Suppressor macrophage treated with lipopolysaccharide for 1 hour (primary cell): Measurements from ENCODE around the gene GABARAP.
A peak's percentile ranks its signal among the peaks of the same experiment; 100 is the strongest.

Experiments used
- DNase-seq, 3 donors: peaks; one replicate each; pipeline ENCODE4 v3.0.0-alpha.2; 2020 to 2022

The GABARAP gene

GRCh38 chr17:7239091-7240027 is 2.9 kb downstream of the GABARAP start, which contains the start of gene PHF23:
PHF23 (minus strand) TSS chr17:7239457; CDS start chr17:7239279, 178 bp downstream.
- DNase-seq: peak; percentile 99 to 100 (median 100)

- DNase-seq: peak in 1 of 3 donors; percentile 54
Measured at GRCh38 chr17:7238420-7239090, 3.7 kb downstream of the GABARAP start.

GRCh38 chr17:7237761-7238419 is 4.4 kb downstream of the GABARAP start:
- peak; percentile 61 to 89 (median 79) for DNase-seq

GRCh38 chr17:7237266-7237760 is 4.9 kb downstream of the GABARAP start:
- DNase-seq: no peak

- no peak for DNase-seq
Measured at GRCh38 chr17:7236808-7237207, 5.4 kb downstream of the GABARAP start.

GRCh38 chr17:7235693-7236665 is 6.3 kb downstream of the GABARAP start:
- DNase-seq: peak; percentile 55 to 67 (median 57)

- peak; percentile 94 to 96 (median 96) for DNase-seq
Measured at GRCh38 chr17:7234083-7234951, 7.9 kb downstream of the GABARAP start, which contains the start of gene DVL2. DVL2 (minus strand) TSS chr17:7234517; CDS start chr17:7234262, 255 bp downstream.

- DNase-seq: no peak
Measured at GRCh38 chr17:7233701-7234082, 8.6 kb downstream of the GABARAP start.

GRCh38 chr17:7232114-7232513 is 10.1 kb downstream of the GABARAP start:
- no peak for DNase-seq

- no peak for DNase-seq
Measured at GRCh38 chr17:7229504-7229903, 12.7 kb downstream of the GABARAP start.

GRCh38 chr17:7228920-7229319 is 13.3 kb downstream of the GABARAP start:
- DNase-seq: no peak

- DNase-seq: no peak
Measured at GRCh38 chr17:7226721-7227710, 15.2 kb downstream of the GABARAP start.

GRCh38 chr17:7225711-7226331 is 16.4 kb downstream of the GABARAP start:
- no peak for DNase-seq

- DNase-seq: no peak
Measured at GRCh38 chr17:7224661-7225111, 17.6 kb downstream of the GABARAP start.

GRCh38 chr17:7224110-7224509 is 18.1 kb downstream of the GABARAP start:
- DNase-seq: no peak

GRCh38 chr17:7223375-7223774 is 18.9 kb downstream of the GABARAP start:
- no peak for DNase-seq

- no peak for DNase-seq
Measured at GRCh38 chr17:7222972-7223292, 19.3 kb downstream of the GABARAP start.

- no peak for DNase-seq
Measured at GRCh38 chr17:7222093-7222971, 19.9 kb downstream of the GABARAP start.
